WTC11 (cell line): Measurements from ENCODE around the gene EMC8.

Source experiments
- ATF1 ChIP-seq: sonication (generic); formaldehyde crosslinking; IDR thresholded peaks from 2 replicates; pipeline ENCODE4 v1.8.1; 2023; ENCODE audit warnings: mild to moderate bottlenecking, moderate library complexity, missing genetic modification reagents
- CTCF ChIP-seq: fragments of 200-600 bp; IDR thresholded peaks from 2 replicates; pipeline ENCODE4 v1.8.0; 2022; ENCODE audit warnings: antibody characterized with exemption
- ZSCAN18 ChIP-seq: fragments of 250-450 bp; sonication (Bioruptor Pico); IDR thresholded peaks from 2 replicates; pipeline ENCODE4 v2.1.2; 2022; ENCODE audit warnings: mild to moderate bottlenecking, moderate library complexity
- TF ChIP-seq, protein P1 (sequence below): sonication (generic); formaldehyde crosslinking; IDR thresholded peaks from 2 replicates; pipeline ENCODE4 v1.8.1; 2022; ENCODE audit warnings: low read depth, missing genetic modification reagents, borderline replicate concordance

- TF ChIP-seq ATF1 (CRISPR knock-in tag) (no peak), ZSCAN18 (CRISPR knock-in tag) (no peak), CTCF (no peak)
- TF ChIP-seq, protein P1, sequence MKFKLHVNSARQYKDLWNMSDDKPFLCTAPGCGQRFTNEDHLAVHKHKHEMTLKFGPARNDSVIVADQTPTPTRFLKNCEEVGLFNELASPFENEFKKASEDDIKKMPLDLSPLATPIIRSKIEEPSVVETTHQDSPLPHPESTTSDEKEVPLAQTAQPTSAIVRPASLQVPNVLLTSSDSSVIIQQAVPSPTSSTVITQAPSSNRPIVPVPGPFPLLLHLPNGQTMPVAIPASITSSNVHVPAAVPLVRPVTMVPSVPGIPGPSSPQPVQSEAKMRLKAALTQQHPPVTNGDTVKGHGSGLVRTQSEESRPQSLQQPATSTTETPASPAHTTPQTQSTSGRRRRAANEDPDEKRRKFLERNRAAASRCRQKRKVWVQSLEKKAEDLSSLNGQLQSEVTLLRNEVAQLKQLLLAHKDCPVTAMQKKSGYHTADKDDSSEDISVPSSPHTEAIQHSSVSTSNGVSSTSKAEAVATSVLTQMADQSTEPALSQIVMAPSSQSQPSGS (CRISPR knock-in tag): no peak
Observed at GRCh38 chr16:85733839-85734170, 65.5 kb downstream of the EMC8 start.
